Nephron progenitor cell (in vitro differentiated cells): Measurements from ENCODE around the gene STH.

Source experiments
- DNase-seq: peaks from one replicate; pipeline ENCODE4 v3.0.0; 2021
- H3K27ac Mint-ChIP-seq: 2 replicates; pipeline ENCODE4 v1.8.0; 2021; ENCODE audit warnings: mild to moderate bottlenecking, moderate library complexity, mixed read lengths
- H3K27me3 Mint-ChIP-seq: 2 replicates; pipeline ENCODE4 v1.8.0; 2021; ENCODE audit warnings: mild to moderate bottlenecking, low read depth, mixed read lengths; ENCODE audit not compliant: poor library complexity
- H3K36me3 Mint-ChIP-seq: 2 replicates; pipeline ENCODE4 v1.8.0; 2021; ENCODE audit warnings: low read depth, mixed read lengths
- H3K4me1 Mint-ChIP-seq: 2 replicates; pipeline ENCODE4 v1.8.0; 2021; ENCODE audit warnings: mixed read lengths
- H3K4me3 Mint-ChIP-seq: 2 replicates; pipeline ENCODE4 v1.8.0; 2021; ENCODE audit warnings: mild to moderate bottlenecking, moderate library complexity, mixed read lengths
- H3K9me3 Mint-ChIP-seq: 2 replicates; pipeline ENCODE4 v1.8.0; 2021; ENCODE audit warnings: mild to moderate bottlenecking, moderate library complexity, mixed read lengths
- CTCF ChIP-seq: fragments of 200-600 bp; sonication (generic); IDR thresholded peaks from 2 replicates; pipeline ENCODE4 v1.5.0; 2021; ENCODE audit warnings: antibody characterized with exemption

The STH gene

GRCh38 chr17:45973946-45974859, 24.8 kb upstream of the STH start:
- no peak overlapping the region for H3K27ac Mint-ChIP-seq

GRCh38 chr17:45974916-45975630, 24.0 kb upstream of the STH start:
- peaks cover 54% of the 10 kb centered on the region for H3K4me1 Mint-ChIP-seq
- H3K27me3 Mint-ChIP-seq = peaks cover 15% of the 10 kb centered on the region
- H3K9me3 Mint-ChIP-seq = peaks cover 3% of the 10 kb centered on the region
- no peak for DNase-seq
- no peak for TF ChIP-seq CTCF
- no peaks in the 10 kb centered on the region for H3K36me3 Mint-ChIP-seq
- H3K4me3 Mint-ChIP-seq = no peak overlapping the region
- H3K27ac Mint-ChIP-seq = no peak overlapping the region

More at GRCh38 chr17:45973946-45974859, 24.8 kb upstream of the STH start:
- H3K27me3 Mint-ChIP-seq = peaks cover 21% of the 10 kb centered on the region
- no peaks in the 10 kb centered on the region for H3K36me3 Mint-ChIP-seq
- TF ChIP-seq CTCF = no peak
- H3K4me1 Mint-ChIP-seq = peaks cover 45% of the 10 kb centered on the region
- H3K4me3 Mint-ChIP-seq = no peak overlapping the region
- no peak for DNase-seq
- H3K9me3 Mint-ChIP-seq = peaks cover 3% of the 10 kb centered on the region

- Mint-ChIP-seq H3K36me3 (no peaks in the 10 kb centered on the region), H3K27ac (no peak overlapping the region), H3K4me3 (no peak overlapping the region), H3K27me3 (peaks cover 11% of the 10 kb centered on the region), H3K9me3 (peaks cover 3% of the 10 kb centered on the region), H3K4me1 (peaks cover 60% of the 10 kb centered on the region)
- DNase-seq = no peak
- no peak for TF ChIP-seq CTCF
Observed at GRCh38 chr17:45975640-45976295, 23.3 kb upstream of the STH start.

- H3K27me3 Mint-ChIP-seq = peaks cover 9% of the 10 kb centered on the region
- no peak for DNase-seq
- H3K36me3 Mint-ChIP-seq = no peaks in the 10 kb centered on the region
- TF ChIP-seq CTCF = no peak
- peaks cover 3% of the 10 kb centered on the region for H3K9me3 Mint-ChIP-seq
- no peak overlapping the region for H3K4me3 Mint-ChIP-seq
- H3K27ac Mint-ChIP-seq = no peak overlapping the region
- peaks cover 60% of the 10 kb centered on the region for H3K4me1 Mint-ChIP-seq
Observed at GRCh38 chr17:45976391-45976754, 22.7 kb upstream of the STH start.

GRCh38 chr17:45976755-45977505, 22.1 kb upstream of the STH start:
- no peak for DNase-seq
- H3K27ac Mint-ChIP-seq = no peak overlapping the region
- peaks cover 60% of the 10 kb centered on the region for H3K4me1 Mint-ChIP-seq
- peaks cover 12% of the 10 kb centered on the region for H3K27me3 Mint-ChIP-seq
- H3K36me3 Mint-ChIP-seq = no peaks in the 10 kb centered on the region
- peaks cover 3% of the 10 kb centered on the region for H3K9me3 Mint-ChIP-seq
- no peak for TF ChIP-seq CTCF
- no peak overlapping the region for H3K4me3 Mint-ChIP-seq
